Stimulated activated CD8-positive, alpha-beta memory T cell treated with anti-CD3 and anti-CD28 coated beads, Interleukin-12 subunit alpha, Interleukin-12 subunit beta, amount 100 ng/mL, for 24 hours (primary cell): ENCODE data around the gene FOXJ3.

ENCODE experiments used
- DNase-seq: peaks from one replicate; pipeline ENCODE4 v3.0.0-alpha.2; 2020; ENCODE audit errors: extremely low read depth

Gene FOXJ3

DNA sequence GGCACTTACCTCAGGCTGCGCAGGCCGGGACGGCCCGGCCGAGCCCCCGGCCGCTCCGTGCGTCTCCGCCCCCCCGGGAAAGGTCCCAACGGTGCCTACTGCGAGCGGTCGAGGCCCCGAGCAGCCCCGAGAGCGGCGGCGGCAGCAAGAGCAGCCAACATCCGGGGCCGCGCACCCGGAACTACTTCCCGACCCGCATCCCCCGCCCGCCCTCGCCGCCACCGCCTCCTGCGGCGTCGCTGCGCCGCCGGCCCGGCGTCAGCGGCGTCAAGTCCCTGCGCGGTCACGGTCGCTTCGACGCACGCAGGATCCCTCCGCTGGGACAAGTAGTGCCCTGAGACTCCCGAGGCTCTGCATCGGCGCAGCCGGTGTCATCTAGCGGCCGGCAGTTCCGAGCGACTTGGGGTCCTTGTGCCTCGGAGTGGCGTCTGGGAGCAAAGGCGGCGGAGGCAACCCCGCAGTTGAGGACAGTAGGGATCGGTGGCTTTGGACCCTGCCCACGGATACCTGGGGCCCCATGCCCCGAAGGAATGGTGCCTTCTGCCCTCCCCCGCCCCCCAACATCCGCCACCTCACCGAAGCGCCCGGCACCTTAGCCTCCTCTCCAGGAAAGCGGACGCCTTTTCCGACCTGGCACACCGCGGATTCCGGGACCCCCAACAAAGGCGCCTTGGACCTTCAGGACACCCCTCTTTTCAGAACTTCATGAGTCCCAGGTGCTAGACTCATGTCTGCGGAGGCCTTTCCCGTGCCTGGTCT is at the start of gene FOXJ3:
TSS of gene FOXJ3 (minus strand) at position 186 of the 759 bp plus-strand sequence. CDS start 24,142 bp downstream, outside the sequence.
- DNase-seq: peak; percentile 86

DNA sequence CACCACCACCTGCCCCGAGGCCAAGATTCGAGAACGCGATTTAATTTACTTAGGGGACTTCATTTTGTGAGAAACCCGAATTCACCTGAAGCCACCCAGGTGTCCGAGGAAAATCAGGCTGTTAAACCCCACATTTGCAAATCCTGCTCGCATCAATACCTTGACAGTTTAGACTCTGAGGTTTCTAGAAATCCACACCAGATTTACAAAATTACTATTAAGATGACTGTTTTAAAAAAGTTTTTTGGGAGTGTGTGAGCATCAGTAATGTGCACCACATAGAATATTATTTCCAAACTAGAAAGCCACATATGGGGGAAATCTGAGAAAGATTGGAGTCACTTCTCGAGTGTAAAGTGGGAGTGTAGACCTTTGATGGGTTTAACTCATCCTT is 46.2 kb upstream of the FOXJ3 start:
- DNase-seq: no peak

DNA sequence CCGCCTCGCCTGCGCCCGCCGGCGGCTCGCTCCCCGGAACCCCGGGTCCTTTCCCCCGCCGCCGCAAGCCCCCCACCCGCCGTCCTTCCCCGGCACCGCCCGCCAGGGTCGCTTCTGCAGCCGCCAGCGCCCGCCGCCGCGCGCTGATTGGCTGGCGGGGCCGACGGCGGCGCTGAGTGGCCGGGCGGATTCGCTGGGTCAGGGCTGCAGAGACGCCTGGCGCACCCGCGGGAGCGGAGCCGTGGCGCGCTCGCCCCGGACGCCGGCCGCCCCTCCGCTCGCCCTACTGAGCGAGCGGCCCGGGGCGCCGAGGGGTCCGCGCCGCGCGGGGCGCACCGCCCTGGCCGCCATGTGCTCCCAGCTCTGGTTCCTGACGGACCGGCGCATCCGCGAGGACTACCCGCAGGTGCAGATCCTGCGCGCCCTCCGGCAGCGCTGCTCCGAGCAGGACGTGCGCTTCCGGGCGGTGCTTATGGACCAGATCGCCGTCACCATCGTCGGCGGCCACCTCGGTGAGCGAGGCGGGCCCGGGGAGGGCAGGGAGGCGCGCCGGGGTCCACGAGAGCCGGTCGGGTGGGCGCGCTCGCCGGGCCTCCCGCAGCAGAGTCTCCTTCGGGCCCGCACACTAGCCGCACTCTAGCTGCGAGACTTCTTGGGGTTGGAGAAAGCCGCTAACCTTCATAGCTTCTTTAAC is 45.7 kb upstream of the FOXJ3 start, which contains the start of gene RIMKLA:
TSS of gene RIMKLA (plus strand) at position 207 of the 694 bp plus-strand sequence. CDS start at position 350, 143 bp downstream.
- no peak for DNase-seq

DNA sequence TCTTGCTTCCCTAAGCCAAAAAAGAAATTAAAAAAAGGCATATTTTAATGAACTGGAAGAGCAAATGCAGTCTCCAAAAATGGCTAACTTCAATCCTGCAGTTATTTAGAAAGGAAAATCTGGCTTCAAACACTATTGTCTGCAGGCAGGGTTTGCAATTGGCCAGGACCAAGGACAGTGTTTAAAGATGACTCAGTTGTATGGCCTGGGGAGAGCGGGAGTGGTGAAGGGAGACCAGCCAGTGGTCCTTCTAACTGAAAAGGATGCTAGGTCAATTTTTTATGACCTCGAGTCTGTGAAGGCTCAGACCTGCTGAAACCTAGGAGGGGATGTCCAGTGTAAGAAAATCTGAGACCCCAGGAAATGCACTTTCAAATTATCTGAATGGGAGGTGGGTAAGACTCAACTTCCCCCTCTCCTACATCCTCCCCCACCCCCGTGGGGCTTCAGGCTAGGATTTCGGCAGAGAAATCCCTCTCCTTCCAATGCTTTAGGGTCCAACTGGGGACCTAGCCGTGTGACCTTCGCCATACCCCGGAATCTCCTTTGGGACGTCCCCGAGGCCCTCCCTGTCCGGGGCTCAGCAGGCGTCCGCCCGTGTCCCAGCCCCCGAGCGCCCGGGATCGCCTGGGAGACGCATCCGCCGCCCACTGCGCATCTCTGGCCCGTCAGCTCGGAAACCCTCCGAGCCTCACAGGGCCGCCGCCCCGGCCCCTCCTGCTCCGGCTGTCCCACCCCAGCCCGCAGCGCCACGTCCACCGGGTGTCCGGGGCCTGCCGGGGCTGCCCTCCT is 45.0 kb upstream of the FOXJ3 start:
- no peak for DNase-seq

DNA sequence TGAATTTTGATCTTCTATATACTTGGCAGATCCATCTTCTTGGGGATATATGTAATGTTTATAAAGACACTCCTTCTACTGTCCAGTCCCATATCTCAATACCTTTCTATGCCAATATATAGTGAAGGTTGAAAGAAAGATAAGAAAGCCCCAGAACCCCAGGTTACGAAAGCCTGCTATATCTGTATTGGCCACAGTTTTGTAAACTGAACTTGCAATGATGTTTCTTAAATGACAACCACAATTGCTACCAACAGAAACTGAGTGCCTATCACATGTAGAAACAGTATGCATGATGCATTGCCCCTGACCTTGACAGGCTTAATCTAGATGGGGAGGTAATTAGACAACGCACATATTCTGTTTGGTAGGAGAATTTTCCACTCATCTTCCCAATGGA is 37.8 kb upstream of the FOXJ3 start:
- no peak for DNase-seq

DNA sequence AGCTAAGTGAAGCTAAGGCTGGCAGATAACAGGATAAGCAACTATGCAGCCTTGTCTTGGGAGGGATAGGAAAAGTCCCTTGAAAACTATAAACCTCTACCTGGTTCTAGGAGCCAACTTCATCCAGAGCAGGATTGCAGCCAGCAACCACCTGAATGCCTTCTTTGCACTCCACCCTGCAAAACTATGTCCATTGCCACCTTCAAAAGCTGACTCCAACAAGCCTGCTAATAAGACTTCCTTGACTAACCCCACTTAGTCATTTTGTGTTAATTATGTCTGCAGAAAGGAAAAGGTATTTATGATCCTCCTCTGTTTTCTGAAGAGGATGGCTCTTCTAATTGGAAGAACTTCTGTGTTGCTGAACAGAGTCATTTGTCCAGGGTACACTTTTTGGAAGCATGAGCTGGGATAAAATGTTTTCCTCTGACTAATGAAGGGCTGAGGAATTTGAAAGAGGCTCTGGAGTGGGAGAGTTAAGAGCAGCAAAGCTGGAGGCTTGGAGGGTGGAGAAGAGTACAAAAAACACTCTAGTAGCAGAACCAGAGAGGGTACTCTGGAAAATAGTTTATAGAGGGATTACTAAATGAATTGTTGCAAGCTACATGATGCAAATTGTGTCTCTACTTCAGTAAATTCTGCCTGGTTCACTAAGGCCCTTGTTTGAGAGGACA is 36.0 kb upstream of the FOXJ3 start:
- no peak for DNase-seq

DNA sequence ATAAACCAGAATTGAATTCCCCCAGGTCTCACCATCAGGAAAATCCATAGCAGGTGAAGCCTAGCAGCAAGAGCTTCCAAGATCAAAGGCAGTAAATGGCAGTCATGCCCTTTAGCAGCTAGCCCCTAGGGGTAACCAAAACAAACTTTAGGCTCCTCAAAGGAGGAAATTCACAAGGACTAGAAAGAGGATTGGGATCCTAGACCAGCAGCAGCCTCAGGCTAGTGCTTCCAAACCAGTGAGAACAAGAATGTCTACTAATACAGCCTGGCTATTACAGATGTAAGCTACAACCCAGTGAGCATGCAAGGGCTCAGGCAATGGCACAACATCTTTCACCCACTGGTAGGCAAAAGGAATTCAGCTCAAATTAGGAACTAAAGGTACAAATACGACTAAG is 34.4 kb upstream of the FOXJ3 start:
- no peak for DNase-seq

DNA sequence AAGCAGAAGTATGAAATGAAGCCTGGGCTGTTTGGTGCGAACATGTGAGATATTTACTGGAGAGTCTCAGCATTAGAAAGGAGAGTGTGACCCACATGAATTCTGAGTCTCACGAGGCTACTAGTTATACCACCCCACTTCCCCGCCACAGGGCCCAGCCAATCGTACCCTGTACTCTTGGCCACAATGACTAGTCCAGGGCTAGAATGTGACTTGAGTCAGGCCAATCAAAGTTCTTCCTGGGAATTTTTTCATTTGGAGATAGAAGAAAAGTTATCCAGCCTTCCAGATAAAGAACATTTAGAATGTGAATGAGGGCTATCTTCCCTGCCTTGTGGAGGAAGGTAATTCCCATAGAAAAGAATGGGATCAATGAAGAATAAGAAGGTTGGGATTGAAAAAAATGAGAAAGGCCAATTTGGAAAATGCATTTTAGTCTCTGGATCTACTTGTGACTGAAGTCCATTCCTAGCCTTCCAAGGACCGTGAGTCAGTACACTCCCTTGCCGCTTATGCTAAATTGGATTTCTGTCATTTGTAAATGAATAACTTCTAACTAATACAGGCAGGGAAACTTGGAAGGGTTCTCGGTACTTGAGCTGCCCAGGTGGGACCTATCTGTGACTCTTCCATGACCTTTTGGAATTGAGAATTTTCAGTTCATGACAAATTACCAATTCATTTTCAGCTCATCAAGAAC is 33.2 kb upstream of the FOXJ3 start:
- no peak for DNase-seq

DNA sequence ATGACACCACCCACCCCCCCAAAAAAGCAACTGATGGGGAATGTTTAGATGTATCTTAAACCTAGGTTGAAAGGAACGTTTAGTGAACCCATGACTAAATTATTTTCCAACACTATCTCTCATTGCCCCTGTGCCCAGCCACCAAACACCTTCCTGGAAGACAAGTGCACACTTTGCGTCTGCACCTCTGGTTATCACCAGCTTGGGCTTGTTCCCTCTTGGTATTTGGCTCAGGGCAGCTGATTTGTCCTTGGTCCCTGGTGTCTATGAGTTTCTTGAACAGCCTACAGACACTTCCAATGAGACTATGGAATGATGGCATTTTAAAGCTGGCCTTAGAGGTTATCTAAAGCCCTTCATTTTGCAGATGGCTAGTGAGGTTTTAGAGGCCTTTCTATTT is 30.1 kb upstream of the FOXJ3 start:
- no peak for DNase-seq

DNA sequence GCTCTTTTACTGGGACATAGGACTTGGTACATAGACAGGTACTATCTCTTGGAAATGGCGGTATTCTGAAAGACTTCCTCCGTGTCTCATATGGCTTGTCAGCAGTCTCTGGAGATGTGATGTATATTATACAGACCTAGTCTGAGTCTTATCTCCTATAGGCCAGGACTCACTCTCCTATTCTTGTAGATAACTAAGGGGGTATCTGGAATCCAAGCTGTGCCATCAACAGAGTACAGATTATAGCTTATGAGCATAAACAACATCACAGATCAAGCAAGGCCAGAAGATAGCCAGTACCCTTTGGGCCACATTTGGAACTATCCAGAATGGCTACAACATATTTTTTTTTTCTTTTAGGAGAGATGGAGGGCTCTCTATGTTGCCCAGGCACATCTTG is 29.5 kb upstream of the FOXJ3 start:
- DNase-seq: no peak

DNA sequence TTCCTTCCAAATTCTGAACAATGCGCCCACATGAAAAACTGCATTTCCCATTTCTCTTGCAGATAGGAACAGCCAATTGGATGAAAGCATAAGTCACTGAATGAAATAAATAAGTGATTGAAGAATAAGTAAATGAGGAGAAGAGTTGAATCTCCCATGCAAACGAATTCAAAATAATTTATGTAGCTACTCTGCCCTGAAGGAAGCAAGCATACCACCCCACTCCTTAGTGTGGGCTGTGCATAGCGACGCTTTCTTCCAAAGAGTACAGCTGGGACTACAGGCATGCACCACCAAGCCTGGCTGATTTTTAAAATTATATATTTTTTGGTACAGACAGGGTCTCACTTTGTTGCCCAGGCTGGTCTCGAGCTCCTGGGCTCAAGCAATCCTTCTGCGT is 29.1 kb upstream of the FOXJ3 start:
- DNase-seq: no peak

DNA sequence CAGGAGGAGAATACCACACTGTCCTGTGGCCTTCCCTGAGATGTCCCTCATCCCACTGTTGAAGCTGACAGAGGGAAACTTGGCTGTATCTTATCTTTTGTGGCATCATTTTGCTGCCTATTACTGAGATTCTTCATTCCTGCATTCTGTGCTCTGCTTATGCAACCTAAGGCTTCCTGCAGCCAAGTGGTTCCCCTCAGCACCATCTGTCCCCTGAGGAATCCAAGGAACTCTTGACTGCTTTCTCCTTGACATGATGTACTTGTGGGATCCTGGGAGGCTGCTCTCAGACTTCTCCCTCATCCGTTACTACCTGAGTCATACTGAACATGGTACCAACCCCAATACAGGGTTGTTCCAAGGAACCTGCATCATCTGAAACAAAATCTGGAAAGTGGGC is 24.4 kb upstream of the FOXJ3 start:
- DNase-seq: no peak

DNA sequence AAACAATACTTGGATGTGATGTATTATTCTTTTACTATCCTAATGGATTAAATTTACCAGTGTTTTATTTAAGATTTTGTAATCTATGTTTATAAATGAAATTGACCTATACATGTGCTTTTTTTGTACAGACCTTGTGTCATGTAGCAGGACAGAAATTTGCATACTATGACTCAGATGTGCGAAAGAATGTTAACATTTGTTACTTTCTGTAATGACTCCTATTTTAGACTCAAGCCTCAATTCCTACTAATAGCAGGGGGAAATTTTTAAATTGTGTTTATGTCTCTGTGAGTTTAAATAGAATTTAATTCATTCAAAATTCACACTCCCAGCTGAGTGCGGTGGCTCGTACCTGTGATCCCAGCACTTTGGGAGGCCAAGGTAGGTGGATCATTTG is 23.8 kb upstream of the FOXJ3 start:
- DNase-seq: no peak

DNA sequence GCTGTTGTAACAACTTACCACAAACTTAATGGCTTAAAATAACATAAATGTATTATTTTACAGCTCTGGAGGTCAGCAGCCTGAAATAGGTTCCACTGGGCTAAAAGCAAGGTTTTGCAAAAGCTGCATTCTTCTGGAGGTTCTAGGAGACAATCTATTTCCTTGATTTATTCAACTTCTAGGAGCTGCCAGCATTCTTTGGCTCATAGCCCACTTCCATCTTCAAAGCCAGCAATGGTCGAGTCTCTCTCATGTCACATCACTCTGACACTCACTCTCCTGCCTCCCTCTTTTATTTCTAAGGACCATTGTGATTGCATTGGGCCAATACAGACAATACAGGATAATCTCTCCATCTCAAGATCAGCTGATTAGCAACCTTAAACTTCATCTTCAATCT is 15.1 kb upstream of the FOXJ3 start:
- DNase-seq: no peak

DNA sequence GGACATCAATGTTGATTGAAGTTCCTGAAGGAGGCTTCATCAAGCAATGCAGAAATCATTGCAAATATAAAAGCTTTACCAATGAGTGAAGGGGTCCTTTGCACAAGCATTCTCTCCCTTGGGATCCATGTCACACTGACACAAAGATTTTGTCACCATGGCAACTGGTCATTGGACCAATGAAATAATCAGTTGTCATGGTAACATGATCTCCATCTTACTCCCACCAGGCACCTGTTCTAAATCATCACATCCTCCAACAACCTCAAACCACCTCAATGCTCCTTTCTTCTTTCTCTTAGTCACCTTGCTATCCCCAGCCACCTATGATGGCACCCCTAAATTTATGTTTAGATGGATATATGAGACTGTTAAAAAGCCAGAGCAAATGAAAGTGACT is 13.5 kb upstream of the FOXJ3 start:
- no peak for DNase-seq

DNA sequence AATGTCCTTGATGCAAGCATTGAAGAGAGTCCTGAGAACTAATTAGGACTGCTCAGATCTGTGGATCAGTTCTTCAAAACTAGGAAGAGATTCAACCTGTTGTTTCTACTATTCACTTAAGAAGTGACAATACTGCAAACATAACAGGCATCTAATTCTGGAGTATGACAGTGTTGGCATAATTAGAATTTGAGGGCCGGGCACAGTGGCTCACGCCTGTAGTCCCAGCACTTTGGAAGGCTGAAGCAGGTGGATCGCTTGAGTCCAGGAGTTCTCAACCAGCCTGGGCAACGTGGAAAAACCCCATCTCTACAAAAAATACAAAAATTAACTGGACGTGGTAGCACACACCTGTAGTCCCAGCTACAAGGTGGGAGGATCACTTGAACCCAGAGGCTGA is 8.0 kb upstream of the FOXJ3 start:
- DNase-seq: no peak

DNA sequence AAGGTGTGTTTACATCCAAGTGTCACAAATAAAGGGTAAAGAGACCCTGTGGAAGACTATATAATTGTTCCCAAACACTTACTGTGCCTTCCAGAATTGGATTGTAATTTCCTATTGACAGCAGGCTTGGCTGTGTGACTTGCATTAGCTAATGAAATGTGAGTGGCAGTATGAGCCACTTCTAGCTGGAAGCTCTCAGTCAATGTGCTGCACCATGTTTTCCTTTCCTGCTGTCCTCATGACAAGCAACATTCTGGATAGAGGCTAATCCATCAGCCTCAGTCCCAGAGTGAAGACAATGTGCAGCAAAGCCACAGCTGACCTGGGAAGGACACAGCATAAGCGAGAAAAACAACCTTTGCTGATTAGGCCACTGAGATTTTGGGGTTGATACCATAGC is 5.9 kb upstream of the FOXJ3 start:
- DNase-seq: no peak

DNA sequence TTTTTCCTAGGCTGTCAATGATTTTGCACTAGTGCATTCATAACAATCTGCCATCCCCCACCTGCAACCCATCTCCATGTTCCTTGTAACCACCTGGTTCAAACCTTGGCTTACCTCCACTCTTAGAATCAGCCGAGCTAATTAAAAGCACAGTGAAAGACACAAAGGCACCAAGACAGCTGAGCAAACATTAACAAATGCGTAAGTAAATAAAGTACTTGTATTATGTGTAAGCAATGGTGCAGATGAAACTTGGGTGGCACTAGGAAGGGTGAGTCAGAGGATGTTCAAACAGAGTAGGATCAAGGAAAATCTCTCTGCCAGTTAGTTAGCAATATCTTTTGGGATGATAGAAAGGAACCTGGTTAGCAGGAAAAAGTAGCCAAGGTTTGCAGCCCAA is 5.1 kb upstream of the FOXJ3 start:
- DNase-seq: no peak

DNA sequence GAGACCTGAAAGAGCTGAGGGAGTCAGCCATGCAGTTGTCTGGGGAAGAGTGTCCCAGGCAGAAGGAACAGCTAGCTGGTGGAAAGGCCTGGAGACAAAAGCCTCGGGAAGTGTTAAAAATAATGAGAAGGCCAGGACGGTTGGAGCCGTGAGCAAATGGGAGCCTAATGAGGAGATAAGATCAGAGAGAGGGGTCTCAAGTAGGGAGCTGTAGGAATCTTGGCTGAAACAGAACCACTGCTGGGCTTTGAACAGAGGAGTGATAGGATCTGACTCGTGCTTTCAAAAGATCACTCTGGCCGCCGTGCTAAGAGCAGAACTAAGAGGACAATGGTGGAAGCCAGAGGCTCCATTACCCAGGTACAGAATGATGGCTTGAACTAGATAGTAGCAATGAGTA is 1.9 kb upstream of the FOXJ3 start:
- DNase-seq: no peak

DNA sequence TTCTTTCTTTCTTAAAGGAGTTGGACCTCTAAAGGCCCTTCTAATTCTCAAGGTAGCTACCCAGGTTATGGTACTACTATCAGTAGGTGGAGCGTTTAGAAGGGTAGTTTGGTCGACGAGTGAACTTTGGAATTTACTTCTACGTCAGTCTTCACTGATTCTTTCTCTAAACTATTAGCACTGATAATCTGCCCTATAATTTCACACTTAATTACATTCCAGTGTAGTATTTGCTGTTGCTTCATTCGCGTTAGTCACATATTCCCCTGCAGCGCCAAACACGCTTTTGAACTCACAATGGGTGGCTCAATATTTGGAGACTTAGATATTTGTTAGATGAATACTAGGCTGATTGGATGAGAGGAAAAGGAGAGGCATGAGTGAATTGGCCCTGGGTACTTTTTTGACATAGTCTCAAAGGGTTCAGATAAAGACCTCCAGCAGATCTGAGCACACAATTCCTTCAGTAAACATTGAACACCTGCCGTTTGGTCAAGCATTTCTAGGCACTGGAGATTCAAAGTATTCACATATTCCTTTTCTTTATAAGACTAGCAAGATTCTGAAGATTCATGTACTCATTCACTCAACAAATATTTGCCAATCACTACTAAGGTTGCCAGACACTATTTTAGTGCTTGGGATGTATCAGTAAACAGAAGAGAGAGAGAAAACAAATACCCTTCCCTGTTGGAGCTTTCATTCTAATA is 929 bp upstream of the FOXJ3 start:
- DNase-seq: no peak
